HG03457 (cell line): ENCODE measurements around the gene EDEM3.

Experiments used
- ATAC-seq: cut with Tn5 transposase; IDR thresholded peaks from one replicate; pipeline ENCODE4 v1.9.1; 2021; ENCODE audit warnings: moderate number of reproducible peaks; ENCODE audit not compliant: unreplicated experiment

Gene EDEM3

DNA sequence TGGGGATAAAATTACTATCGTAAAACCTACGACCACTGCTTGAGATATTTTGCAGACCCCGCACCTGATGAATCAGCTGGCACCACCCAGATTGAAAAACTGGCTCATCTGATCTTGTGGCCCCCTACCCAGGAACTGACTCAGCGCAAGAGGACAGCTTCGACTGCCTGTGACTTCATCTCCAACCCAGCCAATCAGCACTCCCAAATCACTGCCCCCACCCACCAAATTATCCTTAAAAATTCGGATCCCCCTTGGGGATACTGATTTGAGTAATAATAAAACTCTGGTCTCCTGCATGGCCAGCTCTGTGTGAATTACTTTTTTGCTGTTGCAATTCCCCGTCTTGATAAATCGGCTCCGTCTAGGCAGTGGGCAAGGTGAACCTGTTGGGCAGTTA lies 81.4 kb downstream of the EDEM3 start:
- no peak for ATAC-seq

DNA sequence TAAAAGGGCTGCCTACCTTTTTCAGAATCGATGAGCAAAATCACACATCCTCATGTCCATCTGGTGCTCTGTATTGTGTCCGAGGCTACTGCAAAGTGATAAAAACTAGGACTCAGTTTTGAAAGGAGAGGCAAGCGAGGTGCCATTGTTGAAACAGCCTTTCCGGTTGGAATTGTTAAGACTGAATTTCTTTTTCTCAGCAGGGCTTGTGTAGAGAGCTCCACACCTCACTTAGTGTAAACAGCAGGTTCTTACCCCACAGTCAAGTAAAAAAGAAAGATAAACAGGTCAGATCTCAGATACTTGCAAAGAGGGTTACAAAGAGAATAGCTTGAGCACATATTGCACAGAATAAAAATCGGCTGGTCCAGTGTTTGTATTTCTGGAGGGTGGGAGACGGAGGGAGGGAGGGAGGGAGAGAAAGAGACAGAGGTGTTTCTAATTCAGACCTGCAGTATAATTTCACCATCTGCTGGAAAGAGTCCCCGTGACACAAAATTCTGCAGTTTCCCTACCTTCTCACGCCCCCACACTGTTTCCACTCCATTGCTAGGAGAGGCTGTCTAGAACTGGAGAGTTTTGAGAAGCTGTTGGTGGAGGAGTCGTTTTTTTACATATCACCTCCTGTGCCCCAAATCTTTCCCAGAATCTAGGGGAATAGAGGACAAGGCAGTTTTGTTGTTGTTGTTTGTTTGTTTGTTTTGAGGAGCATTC lies 82.5 kb downstream of the EDEM3 start:
- no peak for ATAC-seq

DNA sequence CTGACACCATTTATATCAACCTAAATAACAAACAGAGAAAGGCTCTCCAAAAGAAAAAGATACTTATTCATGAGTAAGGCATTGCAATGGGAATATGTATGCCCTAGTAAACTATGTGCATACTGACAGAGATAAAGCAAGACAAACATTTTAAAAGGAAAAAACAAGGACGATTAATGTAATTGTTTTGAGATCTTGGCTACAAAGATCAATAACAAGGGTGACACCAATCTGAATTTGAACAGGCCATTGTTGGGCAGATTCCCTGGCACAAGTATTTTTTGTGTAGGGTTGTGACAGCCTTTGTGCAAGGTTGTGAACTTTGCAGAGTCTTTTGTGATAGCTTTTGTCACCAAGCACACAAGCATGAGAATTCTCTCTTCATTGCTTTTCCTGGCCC lies 85.3 kb downstream of the EDEM3 start:
- ATAC-seq: no peak

DNA sequence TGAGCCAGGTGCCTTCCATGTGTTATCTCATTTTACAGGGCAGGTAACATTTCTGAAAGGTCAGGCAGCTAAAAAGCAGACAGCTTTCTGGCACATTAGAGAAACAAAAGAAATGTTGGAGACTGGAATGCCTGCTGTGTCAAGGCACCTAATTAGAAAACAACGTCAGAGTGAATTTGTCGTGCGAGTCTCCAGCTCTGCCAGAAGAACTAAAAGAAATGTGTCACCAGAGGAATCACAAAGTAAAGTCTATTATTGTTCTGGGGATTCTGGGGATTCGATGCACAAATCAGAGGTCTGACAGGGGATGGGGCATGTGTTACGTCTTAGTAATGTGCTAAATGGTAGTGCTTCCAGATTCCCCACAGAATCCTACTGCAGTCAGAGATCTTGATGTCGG lies 89.3 kb downstream of the EDEM3 start:
- ATAC-seq: no peak

DNA sequence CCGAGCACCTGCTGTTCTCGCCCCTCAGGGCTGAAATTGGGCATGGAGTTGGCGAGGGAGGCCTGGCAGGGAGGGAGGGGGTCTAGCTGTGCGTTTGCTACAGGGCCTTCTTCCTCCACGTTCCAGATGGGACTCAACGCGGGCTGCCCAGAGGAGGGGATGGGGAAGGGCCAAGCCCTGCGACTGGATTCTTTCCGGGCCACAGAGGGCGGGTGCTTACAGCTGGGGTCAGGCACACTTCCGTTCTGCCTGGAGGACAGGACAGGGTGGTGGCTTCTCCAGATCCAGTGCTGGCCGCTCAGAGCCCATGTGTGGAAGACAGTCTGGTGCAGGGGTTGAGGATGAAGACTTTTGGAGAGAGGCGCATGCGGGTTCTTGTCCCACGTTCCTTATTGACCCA lies 90.0 kb downstream of the EDEM3 start:
- ATAC-seq: no peak

DNA sequence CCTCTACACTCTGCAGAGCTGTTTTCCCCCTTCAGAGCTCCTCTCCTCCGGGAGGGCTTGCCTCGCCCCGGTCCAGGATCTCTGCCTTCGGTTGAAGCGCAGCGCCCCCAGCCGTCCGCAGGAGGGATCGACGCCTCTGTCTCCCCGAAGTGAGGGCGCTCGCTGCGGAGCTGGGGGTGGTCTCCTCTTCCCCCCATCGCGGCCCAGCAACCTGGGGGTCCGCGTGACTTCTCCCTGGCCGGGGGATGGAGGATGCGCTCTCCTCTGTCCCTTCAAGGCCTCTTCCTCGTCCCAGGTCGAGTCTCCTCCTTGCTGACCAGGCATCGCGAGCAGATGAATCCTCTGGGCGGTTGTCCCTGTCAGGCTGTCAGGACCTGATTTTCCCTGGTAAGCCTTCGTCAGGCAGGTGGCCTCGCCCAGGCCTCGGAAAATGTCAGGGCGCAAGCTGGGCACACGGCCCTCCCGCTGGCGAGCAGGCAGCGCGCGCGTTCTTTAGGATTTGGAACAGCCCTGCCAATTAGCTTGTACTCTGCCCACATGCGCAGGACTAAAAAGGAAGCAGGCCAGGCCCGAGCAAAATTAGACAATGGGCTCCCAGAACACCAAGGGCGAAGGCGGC lies 90.5 kb downstream of the EDEM3 start:
- ATAC-seq: no peak

DNA sequence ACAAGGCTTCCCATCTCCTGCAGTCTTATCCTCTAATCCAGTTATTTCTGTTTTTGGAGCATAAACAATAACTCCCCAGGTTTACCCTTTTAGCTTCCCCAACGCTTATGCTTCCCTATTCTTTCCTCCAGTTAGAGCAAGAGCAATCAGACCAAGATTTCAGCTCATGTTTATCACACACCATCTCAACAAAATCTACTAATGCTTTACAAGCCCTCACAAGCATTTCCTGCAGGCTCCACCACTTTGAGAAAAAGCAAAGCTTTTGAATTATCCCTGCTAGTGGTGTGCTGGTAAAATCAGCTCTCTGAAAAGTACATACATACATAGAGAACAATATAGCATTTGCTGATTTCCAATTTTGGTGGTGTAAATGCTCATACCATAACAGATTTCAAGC lies 92.9 kb downstream of the EDEM3 start:
- no peak for ATAC-seq

DNA sequence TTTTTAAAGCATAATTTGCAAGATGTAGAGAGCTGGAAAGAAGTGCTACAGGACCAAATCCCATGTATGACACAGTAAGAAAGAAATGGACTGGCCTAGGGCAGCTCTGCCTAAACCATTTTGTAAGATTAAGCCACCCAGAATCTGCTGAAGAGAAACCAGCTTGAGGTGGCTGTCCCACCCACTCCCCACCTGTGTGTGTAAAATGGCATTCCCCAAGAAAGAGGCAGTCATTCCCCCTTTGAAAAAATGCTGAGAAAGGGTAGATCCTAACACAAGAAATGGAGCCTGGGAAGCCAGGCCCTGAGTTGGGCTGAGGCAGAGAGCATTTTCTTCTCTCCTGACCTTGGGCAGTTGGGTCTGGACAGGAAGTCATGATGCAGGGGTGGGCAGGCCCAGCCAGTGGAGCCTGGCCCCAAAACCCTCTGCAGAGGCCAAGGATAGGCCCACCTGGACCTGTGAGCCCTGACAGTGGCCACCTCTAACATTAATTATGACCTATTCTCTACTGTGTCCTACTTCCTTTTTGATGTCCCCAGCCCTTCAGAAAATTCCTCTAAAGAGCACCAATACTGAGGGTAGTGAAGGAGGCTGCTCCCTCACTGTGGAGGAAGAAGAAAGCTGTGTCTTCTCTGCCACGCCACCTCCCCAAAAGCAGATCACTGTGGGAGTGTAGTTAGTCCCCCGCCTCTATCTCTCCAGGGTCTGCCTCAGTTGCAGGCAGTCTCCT lies 94.0 kb downstream of the EDEM3 start:
- no peak for ATAC-seq

DNA sequence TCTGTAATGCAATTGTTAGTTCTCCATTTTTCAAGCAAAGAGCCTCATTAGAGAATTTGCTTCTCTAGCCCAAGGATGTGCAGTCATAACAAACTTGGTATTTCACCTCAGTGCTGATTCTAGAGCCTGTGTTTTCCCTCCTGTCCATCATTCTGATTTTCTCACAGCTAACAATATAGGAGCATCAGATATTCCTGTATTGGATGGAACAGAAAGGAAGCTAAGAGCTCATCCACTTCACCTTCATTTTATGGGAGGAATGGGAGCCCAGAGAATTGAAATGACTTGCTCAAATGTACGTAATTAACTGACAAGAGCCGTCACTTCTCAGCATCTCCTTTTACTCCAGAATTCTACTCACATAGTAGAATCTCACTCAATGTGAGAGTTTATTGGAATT lies 96.6 kb downstream of the EDEM3 start:
- no peak for ATAC-seq

DNA sequence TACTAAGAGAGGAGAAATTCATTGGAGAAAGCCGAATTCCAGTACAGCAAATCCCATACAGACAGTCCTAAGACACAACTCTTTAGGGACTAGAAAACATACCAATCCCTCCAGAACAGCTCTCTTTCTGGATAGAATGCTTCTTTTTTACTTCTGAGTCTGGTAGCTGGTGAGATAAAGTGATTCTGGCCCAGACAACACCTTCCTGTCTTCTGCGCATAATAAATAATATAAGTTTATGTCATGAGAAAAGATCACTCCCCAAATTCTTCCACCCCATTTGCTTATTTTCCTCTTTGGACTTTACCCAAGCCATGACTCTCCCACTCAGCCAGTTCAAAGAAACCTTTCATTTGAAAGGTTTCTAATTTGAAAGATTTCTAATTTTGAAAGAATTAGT lies 98.4 kb downstream of the EDEM3 start:
- ATAC-seq: no peak

DNA sequence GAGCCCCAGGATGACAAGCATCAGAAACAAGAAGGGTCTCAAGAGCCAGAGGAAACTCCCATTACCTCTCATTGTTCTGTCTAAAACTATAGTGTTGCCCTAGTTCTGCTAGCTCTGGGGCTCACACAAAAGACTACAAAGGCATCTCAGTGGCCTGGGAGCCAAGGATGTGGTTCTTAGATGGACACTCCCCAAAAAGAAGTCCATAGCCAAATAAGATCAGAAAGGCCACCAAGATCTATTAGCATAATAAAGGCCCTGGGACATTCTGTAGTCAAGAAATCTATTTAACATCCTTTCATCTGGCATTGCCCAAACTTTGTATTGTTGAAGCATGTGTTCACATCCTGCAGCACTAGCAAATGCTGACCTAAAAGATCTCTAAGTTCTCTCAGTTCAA lies 99.5 kb downstream of the EDEM3 start:
- no peak for ATAC-seq

DNA sequence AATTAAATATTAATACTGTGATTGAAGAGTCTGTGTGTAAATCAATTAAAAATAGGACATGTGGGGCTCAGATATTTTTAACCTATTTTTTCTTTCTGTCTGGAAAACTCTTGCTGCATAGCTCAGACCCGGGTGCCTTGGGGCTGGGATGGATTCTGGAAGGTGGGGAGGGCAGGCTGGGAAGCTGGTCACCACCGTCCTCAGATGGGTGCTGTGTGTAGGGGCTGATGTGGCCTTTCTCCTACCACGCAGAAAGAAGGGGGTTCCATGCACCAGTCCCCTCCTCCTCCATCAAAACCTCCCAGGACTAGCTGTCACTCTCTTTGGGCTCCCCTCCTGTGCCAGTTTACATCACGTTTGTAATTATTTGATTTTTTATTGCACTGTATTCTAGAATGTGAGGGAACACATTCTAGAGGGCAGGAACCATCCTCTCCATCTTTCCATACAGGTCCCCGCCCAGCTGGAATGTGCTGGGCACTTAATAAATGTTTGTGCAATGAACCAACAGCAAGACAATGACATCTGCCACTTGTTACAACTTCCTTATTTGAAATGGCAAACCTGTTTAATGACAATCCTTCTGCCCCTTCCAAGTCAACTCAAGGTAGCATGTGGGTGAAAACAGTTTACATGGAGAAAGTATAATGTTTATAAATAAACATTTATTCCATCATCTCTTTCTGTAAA lies 104.3 kb downstream of the EDEM3 start:
- ATAC-seq: no peak

DNA sequence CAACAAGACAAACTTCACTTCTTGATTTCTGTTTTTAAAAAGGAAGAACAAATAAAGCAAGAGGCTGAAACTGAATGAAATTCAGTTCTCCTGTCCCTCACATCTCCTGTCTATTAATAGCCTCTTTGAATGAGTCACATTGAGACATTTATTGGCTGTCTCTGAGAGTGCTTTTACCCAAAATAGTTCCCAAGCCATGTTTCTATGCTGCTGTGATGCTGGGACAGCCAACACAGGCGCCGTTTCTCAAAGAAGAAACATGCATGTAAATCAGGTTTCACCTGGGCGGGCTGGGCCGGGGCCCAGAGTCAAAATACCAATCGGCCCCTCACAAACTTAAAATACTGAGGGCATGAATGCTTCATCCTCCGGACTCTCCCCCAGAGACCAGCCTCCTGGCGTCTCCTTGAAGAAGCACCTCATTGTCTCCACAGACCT lies 105.2 kb downstream of the EDEM3 start:
- ATAC-seq: no peak

DNA sequence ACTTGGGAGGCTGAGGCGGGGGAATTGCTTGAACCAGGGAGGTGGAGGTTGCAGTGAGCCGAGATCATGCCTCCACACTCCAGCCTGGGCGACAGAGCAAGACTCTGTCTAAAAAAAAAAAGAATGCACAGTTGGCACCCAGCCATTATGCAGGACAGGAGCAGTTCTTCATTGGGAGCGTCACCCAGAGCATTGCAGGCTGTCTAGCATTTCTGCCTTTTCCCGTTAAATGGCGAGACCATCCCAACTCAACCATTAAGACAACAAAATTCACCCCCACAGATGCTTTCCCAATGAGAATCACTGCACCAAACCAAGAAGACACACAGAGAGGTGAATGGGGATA lies 105.8 kb downstream of the EDEM3 start:
- ATAC-seq: no peak

DNA sequence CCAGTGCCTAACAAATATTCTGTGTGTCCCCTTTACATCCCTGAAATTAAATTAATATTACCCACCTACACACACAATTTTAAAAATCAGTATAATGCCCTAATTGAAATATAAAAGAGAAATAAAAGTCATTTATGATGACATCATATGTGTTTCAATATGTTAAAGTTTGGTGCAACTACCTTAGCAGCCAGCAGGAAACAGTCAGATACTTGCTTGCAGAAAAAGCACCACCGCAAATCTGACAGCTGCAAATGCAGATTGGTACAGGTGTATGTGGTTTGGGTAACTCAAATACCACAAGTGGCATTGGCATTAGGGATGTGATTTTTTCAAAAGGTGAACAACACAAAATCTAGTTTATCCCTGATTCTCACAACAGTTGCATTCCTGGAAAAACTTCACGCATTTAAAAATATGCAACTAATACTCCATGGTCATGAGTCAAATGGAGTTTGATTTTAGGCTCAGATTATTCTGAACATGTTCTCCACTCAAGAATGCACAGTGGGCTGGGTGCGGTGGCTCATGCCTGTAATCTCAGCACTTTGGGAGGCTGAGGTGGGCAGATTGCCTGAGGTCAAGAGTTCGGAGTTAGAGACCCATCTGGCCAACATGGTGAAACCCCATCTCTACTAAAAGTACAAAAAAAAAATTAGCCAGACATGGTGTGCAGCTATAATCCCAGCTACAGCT lies 106.3 kb downstream of the EDEM3 start:
- no peak for ATAC-seq

DNA sequence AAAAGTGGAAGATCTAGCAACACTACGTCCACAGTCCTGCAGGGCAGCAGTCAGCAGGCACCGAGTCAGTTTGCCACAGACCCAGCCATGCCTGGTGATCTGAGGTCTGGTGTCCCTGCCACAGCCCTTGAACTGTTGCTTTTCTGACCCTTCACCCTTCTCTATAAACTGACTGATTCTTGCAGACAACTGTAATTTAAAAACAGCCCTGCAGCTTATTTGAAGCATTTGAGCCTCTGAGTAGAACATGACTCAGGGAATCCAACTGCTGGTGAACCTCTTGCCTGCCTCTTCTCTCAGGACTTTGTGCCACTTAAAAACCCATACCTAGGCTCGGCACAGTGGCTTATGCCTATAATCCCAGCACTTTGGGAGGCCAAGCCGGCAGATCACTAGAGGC lies 107.2 kb downstream of the EDEM3 start:
- ATAC-seq: no peak

DNA sequence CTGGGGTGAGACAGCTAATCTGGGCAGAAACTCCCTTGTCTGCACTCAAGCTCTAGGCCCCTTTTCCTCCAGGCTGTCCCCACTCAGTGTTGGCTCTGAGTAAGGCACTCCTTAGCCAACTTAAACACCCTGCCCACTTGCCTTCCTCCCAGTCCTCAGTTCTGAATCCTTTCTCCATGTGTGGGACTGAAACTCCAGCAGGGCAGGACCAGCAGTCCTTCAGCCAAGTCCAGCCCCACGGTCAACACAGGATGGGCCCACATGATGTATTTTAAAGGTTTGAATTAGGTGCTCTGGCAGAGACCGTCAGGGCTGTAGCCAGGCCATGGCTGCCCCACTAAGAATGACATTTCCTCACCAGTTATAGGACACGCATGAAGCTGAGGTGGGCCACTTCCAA lies 107.8 kb downstream of the EDEM3 start:
- ATAC-seq: no peak

DNA sequence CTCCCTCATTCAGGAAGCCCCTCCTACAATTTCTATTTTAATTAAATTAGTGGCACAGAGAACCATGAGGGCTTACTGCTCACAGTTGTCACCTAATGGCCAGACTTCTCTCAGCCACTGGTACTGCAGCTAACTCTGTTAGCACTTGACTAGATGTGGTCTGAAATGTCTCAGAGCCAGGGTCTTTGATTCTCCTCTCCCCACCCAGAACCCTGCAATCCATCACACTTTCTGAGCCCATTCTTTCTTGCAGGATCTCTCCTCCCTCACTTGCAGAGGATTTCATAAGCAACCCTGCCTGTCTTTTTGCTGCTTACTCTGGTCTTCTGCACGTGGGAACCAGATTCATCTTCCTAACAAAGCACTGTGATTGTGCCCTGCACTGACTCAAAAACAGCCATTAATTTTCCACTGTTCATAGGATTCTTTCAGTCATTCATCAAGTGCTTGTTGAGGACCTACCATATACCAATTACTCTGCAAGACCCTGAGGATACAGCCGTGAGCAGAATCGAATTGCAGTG lies 108.4 kb downstream of the EDEM3 start:
- no peak for ATAC-seq

DNA sequence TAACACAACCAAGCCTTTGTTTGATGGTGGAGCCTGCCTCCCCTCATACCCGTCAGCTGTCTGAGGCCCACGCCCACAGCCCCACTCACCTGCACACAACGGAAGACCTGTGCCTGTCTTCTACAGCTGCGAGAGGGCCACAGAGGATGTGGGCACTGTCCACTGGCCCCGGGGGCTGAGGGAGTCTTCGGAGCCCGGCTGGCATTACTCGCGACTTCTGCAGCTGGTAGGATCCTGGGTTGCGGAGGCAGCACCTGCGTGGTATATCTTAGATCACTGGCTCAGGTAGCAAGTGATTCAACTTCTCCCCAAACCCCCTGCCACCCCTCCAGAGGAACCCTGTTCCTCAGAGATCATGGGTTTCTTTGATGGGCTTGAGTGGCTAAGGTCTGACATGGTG lies 109.9 kb downstream of the EDEM3 start:
- no peak for ATAC-seq

DNA sequence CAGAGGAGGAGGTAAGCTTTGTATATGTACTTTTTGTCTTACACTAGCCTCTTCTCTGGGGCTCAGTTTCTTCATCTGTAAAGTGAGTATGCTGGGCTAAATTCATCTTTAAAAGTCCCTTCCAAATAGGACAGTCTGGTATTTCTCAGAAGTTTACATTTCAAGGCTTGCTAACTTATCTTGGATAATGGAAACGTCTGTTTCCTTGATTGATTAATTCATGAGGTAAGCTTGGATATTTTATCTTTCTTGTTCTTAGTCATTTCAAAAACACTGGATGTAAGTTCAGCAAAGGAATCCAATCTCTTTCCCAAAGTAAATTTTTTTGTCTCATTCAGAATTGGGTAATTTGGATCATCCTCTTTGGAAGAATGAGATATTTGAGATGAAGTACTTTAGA lies 111.0 kb downstream of the EDEM3 start:
- ATAC-seq: no peak

DNA sequence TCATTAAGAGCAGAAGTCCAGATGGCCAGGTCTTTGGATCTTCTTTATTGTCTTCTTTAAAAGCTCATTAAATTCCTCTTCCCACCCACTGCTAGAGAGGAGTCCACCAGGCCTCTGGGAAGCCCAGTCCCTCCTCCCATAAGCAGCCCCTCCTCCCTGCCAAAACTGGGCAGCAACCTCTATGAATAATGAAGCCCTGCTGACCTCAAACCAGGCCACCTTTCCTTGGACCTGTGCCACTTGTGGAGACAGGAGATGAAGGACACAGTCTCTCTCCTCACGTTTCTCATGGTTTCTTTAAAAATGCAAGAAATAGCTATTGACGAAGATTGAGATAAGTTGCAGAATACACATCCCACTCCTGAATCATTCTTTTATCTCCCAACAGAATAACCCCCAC lies 112.8 kb downstream of the EDEM3 start:
- ATAC-seq: no peak
